Glomerular visceral epithelial cell (primary cell): Measurements from ENCODE around the gene TBL1XR1.
"Not testable (repeated sequence)": the region's sequence is repeated elsewhere in the genome, so short reads cannot be mapped to it uniquely, and the experiment has no call there.

Experiments used
- DNase-seq: peaks from one replicate; pipeline ENCODE4 v3.0.0-alpha.2; 2016; ENCODE audit errors: extremely low spot score

Gene TBL1XR1

GRCh38 chr3:177026505-177027277 lies 170.6 kb downstream of the TBL1XR1 start:
- no peak for DNase-seq

GRCh38 chr3:177015881-177016280 lies 181.4 kb downstream of the TBL1XR1 start:
- DNase-seq = no peak

GRCh38 chr3:177013681-177014280 lies 183.5 kb downstream of the TBL1XR1 start:
- no peak for DNase-seq

GRCh38 chr3:177005718-177006405 lies 191.4 kb downstream of the TBL1XR1 start:
- DNase-seq = no peak

GRCh38 chr3:177000159-177000558 lies 197.1 kb downstream of the TBL1XR1 start:
- not testable (repeated sequence) for DNase-seq

GRCh38 chr3:176995946-176996345 lies 201.3 kb downstream of the TBL1XR1 start:
- no peak for DNase-seq

GRCh38 chr3:176994891-176995781 lies 202.1 kb downstream of the TBL1XR1 start:
- DNase-seq = no peak

GRCh38 chr3:176994393-176994792 lies 202.9 kb downstream of the TBL1XR1 start:
- DNase-seq = no peak

GRCh38 chr3:176992978-176993377 lies 204.3 kb downstream of the TBL1XR1 start:
- DNase-seq = no peak

- peak; percentile 63 for DNase-seq
Observed at GRCh38 chr3:176992565-176992964, 204.7 kb downstream of the TBL1XR1 start.

- DNase-seq = no peak
Observed at GRCh38 chr3:176988795-176989194, 208.5 kb downstream of the TBL1XR1 start.

- peak; percentile 49 for DNase-seq
Observed at GRCh38 chr3:176987901-176988650, 209.2 kb downstream of the TBL1XR1 start.

- no peak for DNase-seq
Observed at GRCh38 chr3:176978441-176978840, 218.8 kb downstream of the TBL1XR1 start.

- no peak for DNase-seq
Observed at GRCh38 chr3:176977331-176977730, 220.0 kb downstream of the TBL1XR1 start.

GRCh38 chr3:176976586-176976985 lies 220.7 kb downstream of the TBL1XR1 start:
- DNase-seq = no peak

- DNase-seq = no peak
Observed at GRCh38 chr3:176974279-176974678, 223.0 kb downstream of the TBL1XR1 start.

- DNase-seq = no peak
Observed at GRCh38 chr3:176971613-176972174, 225.6 kb downstream of the TBL1XR1 start.

GRCh38 chr3:176970770-176971169 lies 226.5 kb downstream of the TBL1XR1 start:
- no peak for DNase-seq

- no peak for DNase-seq
Observed at GRCh38 chr3:176969506-176969905, 227.8 kb downstream of the TBL1XR1 start.
